HL-60/S4 (cell line): Measurements from ENCODE around the gene SREK1IP1.

Experiments used
- in situ Hi-C: fragments of 300-500 bp; cut with MboI; formaldehyde crosslinking; loops from 2 replicates; pipeline ENCODE4 v1.14.3; 2022; ENCODE audit warnings: low sequenced_read_pairs

Gene SREK1IP1

GRCh38 chr5:64768358-64769312 is at the start of gene SREK1IP1, which contains the start of gene CWC27:
Gene SREK1IP1, minus strand, starts transcription at chr5:64768691. Its CDS starts 174 bp downstream, at chr5:64768517.
Gene CWC27, plus strand, starts transcription at chr5:64768930. Its CDS starts 217 bp downstream, at chr5:64769147.
- in situ Hi-C loops, result no loop called here

DNA sequence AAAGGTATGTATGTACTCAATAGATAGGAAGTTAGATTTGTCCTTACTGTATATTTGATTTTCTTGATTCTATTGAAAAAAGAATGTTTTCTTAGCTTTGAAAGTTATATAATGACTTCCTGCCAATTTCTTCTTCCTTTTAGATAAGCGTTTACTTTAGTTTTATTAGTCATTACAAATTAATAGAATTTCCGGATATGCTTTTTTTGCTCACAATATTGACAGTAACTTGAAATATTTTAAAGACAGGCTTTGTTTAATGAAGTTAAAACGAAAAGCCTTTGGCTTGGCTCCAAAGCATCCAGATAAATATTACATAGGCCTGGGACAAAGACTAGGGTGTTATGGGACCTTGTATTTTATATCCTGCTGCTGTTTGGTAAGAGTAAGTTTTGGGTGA is 49.8 kb upstream of the SREK1IP1 start:
- in situ Hi-C loops, result no loop called here

GRCh38 chr5:64814073-64814472 is 45.6 kb upstream of the SREK1IP1 start:
- in situ Hi-C loops, result no loop called here

- in situ Hi-C loops, result no loop called here
Measured at GRCh38 chr5:64811050-64811640, 42.7 kb upstream of the SREK1IP1 start.

- in situ Hi-C loops, result no loop called here
Measured at GRCh38 chr5:64807520-64807919, 39.0 kb upstream of the SREK1IP1 start.

DNA sequence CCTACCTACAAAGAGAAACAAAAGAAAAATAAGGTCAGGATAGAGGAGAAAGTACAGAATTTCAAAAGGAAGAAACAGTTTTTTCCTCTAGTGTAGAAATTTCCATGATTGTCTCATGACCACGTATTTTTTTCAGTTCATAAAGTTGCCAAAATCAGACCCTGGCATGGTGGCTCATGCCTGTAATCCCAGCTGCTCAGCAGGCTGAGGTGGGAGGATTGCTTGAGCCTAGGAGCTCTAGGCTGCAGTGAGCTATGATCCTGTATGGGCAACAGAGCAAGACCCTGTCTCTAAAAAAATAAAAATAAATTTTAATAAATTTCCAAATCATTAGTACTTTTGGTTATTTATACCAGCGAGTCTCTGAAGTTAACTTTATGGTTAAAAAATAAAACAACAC is 38.0 kb upstream of the SREK1IP1 start:
- in situ Hi-C loops, result no loop called here

GRCh38 chr5:64800926-64801325 is 32.4 kb upstream of the SREK1IP1 start:
- in situ Hi-C loops, result no loop called here

DNA sequence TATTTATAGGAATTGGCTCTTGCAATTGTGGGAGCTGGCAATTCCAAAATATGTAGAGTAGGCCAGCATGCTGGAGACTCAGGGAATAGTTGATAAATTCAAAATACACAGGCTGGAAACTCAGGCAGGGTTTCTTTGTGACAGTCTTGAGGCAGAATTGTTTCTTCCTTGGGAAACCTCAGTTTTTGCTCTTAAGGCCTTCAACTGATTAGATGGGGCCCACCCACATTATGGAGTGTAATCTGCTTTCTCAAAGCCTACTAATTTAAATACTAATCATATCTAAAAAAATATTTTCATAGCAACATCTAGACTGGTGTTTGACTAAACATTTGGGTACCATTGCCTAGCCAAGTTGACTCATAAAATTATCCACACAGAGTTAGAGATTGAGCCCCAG is 27.8 kb upstream of the SREK1IP1 start:
- in situ Hi-C loops, result loop anchor here (25.0 kb wide), 1 partner anchor 159 kb away; no protein-coding TSS in a partner anchor

DNA sequence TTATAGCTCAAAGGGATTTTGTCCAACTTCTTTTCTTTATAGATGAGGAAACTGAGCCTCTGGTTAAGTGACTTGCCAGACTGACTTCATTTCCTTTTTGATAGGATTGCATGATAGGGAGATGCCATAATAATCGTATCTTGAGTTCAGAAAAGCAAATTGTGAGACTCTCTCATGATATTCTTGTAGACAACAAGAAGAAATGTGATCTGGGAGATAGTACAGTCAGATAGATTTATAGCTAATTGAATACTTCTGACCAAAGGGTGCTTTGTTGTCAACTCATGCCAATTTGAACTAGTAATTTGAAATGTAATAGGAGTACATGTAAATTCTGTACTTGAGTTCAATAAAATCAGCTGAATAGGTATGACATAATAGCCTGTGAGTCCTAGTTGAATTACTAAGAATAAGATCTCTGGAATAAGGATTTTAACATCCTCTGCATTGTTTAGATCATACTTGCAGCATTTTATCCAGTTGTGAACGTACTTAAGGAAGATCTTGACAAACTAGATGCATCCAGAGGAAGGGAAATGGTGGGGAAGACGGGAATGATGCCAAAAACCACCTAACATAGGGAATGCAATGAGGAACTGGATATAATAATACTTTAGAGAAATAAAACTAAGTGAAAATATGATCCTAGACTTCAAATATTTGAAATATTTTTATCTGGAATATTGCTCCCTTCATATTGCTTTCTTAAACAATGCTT is 25.7 kb upstream of the SREK1IP1 start:
- in situ Hi-C loops, result loop anchor here (25.0 kb wide), 1 partner anchor 157 kb away; no protein-coding TSS in a partner anchor

- in situ Hi-C loops, result loop anchor here (25.0 kb wide), 1 partner anchor 155 kb away; no protein-coding TSS in a partner anchor
Measured at GRCh38 chr5:64792469-64792868, 24.0 kb upstream of the SREK1IP1 start.

GRCh38 chr5:64790210-64790609 is 21.7 kb upstream of the SREK1IP1 start:
- in situ Hi-C loops, result loop anchor here (25.0 kb wide), 1 partner anchor 153 kb away; no protein-coding TSS in a partner anchor

DNA sequence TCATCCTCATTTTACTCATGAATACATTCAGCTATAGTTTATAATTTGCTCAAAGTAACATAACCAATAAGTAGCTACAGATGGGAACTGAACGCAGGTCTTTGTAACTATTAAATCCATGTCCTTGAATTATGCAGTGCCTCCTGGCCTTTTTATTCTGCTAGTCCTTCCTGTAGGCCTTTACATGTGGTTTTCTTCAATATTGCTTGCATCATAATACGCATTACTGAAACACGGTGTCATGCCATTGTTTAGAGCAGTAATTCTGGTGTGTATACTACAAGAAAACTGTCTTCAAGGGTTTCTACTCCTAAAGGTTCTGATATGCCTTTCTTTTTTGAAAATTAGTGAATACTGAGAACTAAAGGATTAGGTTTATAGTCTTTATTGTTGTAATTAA is 21.0 kb upstream of the SREK1IP1 start:
- in situ Hi-C loops, result loop anchor here (25.0 kb wide), 1 partner anchor 152 kb away; no protein-coding TSS in a partner anchor

DNA sequence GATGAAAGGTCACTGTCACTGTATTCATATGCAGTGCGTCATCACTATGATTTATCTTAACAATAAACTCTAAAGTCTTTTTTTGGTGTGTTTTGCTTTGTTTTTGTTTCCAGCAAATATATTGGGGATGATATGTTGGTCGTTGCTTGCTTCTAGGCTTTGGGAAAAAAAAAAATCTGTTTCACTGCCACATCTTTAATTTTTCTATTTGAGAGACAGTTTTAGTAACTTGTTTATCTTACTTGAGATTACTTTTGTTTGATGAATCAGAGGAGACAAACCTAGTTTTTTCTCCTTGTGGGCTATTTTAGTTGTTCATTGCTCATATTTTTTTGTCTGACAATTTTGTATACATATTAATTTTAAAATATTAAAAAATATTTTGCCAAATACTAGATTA is 19.7 kb upstream of the SREK1IP1 start:
- in situ Hi-C loops, result loop anchor here (25.0 kb wide), 1 partner anchor 151 kb away; no protein-coding TSS in a partner anchor

GRCh38 chr5:64786372-64786771 is 17.9 kb upstream of the SREK1IP1 start:
- in situ Hi-C loops, result loop anchor here (25.0 kb wide), 1 partner anchor 149 kb away; no protein-coding TSS in a partner anchor

DNA sequence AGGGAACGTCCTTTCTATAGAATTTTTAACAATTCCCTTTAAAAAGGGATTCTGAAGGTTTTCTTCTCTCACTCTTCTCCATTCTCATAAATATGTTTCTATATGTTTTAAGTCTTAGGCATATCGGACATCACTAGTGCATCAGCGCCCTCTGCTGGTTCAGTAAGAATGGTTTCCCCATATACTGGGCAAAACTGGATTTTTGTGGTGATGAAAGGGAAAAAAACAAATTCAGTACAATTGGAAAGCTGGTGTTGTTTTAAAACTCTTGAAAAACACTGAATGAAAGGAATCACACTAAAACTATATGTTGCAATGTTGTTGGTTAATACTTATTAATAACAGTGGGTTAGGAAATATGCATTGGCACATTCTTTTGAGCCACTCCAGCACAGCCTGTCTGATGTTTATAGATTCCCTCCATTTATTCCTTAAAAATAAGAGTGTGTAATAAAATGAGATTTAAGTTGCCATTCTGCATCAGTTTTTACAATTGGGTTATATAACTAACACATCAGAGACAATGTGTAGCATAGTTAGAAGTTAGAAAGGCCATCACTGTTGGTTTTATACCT is 16.0 kb upstream of the SREK1IP1 start:
- in situ Hi-C loops, result loop anchor here (25.0 kb wide), 1 partner anchor 147 kb away; no protein-coding TSS in a partner anchor

DNA sequence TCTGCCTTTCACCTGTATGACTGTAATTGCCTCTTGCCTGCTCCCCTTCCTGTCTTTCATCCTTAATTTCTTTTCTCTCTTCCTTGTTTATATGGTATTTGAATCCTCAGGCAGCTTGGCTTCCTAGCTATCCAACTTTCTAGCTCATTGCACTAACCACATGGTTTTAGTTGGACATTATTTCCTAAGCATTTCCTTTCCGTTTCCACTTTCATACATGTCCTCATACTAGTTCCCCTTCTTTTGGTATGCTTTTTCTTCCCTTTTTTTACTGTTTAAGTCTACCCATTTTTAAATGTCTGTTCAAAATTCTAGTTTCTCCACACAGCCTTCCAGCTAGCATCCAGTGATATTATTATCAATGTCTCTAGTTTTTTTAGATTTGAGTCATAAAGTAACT is 6.8 kb upstream of the SREK1IP1 start:
- in situ Hi-C loops, result loop anchor here (25.0 kb wide), 1 partner anchor 138 kb away; no protein-coding TSS in a partner anchor

- in situ Hi-C loops, result no loop called here
Measured at GRCh38 chr5:64773533-64773932, 5.0 kb upstream of the SREK1IP1 start.

DNA sequence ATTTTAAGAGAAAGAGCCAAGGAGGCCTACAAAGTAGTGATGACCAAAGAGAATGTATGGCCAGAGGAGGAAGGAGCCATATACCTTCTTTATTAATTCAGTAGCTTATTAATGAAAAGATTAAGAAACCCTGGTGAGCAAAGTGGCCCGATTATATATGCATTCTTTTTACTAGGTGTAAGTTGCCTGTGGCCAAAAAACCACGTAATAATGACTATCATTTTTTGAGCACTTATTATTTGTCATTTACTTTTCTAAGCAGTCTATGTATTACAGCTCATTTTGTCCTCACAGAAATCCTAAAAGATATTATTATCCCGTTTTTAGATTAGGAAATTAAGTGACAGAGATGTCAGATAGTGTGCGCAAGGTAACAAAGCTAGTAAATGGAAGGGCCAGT is 3.2 kb upstream of the SREK1IP1 start:
- in situ Hi-C loops, result no loop called here

GRCh38 chr5:64769855-64770254 is 1.4 kb upstream of the SREK1IP1 start:
- in situ Hi-C loops, result no loop called here

GRCh38 chr5:64767959-64768357 is 533 bp downstream of the SREK1IP1 start:
- in situ Hi-C loops, result no loop called here
